ENCODE data around the gene DICER1.

Gene DICER1

DNA sequence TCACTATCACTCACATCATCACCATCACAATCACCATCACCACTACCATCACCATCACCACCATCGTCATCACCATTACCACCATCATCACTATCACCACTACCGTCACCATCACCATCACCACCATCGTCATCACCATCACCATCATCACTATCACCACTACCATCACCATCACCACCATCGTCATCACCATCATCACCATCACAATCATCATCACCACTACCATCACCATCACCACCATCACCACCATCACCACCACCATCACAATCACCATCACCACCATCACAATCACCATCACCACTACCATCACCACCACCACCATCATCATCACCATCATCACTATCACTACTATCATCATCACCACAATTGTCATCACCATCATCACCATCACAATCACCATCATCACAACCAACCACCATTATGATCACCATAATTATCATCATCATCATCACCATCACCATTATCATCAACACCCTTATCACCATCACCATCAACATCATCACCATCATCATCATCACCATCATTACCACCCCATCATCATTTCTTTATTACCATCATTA lies 90.8 kb downstream of the DICER1 start:
- TF ChIP-seq, protein P1, sequence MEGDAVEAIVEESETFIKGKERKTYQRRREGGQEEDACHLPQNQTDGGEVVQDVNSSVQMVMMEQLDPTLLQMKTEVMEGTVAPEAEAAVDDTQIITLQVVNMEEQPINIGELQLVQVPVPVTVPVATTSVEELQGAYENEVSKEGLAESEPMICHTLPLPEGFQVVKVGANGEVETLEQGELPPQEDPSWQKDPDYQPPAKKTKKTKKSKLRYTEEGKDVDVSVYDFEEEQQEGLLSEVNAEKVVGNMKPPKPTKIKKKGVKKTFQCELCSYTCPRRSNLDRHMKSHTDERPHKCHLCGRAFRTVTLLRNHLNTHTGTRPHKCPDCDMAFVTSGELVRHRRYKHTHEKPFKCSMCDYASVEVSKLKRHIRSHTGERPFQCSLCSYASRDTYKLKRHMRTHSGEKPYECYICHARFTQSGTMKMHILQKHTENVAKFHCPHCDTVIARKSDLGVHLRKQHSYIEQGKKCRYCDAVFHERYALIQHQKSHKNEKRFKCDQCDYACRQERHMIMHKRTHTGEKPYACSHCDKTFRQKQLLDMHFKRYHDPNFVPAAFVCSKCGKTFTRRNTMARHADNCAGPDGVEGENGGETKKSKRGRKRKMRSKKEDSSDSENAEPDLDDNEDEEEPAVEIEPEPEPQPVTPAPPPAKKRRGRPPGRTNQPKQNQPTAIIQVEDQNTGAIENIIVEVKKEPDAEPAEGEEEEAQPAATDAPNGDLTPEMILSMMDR (IDR thresholded peaks at IDR 0.05) = no peak

DNA sequence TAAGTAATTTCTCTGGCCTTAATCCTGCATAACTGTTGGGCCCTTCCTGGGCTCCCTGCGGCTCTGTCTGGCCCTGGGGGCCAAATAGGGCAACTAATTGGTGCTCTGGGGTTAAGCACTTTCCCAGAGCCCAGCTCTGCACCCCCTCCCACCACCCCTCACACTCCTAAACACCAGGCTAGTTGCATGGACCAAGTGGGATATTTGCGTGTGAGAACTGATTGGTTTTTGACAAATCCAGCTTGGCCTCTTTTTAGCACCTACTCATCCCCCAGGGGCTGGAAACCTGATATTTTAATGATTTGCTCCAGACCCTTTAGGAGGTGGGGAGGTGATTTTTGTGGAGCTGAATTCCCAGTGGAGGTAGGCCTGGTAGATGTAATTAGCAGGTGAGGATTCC lies 91.9 kb downstream of the DICER1 start:
- TF ChIP-seq, protein P1 (IDR thresholded peaks at IDR 0.05) = no peak

DNA sequence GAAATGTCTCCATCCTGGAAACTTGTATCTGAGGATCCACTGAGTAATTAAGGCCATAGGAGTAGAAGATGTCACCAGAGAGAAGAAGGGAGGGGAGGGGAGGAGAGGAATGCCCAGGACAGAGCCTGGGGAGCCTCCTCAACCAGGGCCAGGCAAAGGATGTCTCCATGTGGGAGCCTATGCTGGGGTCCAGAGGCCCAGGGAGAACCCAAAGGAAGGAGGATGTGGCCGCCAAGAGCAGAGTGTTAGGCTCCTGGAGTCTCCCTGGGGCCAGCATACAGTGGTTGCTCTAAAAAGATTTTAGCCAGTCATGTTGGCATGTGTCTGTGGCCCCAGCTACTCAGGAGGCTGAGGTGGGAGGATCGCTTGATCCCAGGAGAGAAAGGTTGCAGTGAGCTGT lies 92.6 kb downstream of the DICER1 start:
- TF ChIP-seq, protein P1 (IDR thresholded peaks at IDR 0.05) = no peak

DNA sequence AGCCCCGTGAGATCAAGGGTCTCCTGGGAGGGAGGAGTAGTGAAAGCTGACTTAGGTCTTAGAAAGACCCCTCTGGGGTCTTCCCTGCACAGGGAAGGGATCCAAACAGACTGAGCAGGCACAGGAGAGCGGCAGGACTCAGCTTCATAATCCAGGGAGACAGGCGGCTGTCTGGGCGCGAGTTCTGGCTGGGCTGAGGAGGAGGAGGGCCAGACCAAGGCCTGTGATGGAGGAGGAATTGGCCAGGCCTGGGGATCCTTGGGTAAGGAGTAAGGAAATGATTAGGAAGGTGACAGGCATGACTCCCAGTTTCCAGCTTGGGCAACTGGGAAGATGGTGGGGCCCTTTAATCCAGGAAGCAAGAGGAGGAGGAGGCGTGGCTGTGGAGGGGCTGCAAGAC lies 93.1 kb downstream of the DICER1 start:
- TF ChIP-seq, protein P1 (IDR thresholded peaks at IDR 0.05) = no peak

DNA sequence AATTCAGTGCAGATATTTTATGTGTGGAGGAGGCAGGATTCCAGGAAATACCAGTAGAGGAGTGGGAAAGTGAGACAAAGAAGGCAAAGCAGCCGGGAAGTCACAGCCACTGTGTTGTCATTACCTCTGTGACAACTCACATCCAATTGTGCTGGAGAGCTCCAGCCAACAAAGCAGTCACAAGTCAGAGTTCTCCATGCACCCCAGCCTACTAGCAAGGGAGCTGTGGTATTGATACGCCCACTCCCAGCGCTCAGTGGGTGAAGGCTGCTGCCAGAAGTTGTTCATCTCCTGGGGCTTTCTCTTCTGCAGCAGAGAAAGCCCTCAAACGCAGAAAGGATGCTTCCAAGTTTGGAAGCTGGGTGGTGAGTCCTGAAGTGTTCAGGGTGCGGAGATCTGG lies 93.9 kb downstream of the DICER1 start:
- TF ChIP-seq, protein P1 (IDR thresholded peaks at IDR 0.05) = no peak

DNA sequence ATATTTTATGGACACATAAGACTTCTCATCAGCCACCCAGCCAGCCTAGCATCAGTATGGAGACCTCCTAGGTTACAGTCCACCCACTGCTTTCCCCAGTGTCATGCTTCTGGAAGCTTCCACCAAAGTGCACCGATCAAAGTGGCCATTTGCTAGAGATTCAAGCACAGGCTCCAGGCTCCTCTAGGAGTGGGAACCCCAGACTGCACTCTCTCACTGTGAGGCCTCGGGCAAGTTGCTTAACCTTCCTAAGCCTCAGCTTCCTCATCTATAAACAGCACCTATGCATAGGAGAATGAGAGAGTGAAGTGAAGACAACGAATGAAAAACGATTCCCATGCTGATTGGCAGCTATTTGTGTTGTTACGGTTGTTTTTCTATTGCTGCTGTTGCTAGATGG lies 94.4 kb downstream of the DICER1 start:
- TF ChIP-seq, protein P1 (IDR thresholded peaks at IDR 0.05) = no peak

DNA sequence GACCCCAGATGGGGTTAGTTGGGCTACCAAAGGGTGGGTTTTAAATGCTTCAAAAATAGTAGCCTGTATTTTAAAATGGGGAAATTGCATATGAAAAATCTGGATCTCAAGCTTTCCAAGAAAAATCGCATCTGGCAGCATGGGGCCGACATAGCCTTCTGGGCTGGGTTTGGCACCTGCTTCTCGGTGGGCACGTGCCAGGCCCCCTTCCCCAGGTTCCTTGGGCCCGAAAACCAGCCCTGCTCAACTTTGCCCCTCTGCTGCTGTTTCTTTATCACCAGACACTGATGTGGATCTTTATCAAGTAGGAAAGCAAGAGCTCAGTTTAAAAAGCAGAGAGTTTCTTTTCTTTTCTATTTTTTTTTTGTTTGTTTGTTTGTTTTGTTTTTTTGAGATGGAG lies 95.1 kb downstream of the DICER1 start:
- TF ChIP-seq, protein P1 (IDR thresholded peaks at IDR 0.05) = no peak

Measured in LNCAP (cell line).